ENCODE data around the gene SFR1.

Gene SFR1

DNA sequence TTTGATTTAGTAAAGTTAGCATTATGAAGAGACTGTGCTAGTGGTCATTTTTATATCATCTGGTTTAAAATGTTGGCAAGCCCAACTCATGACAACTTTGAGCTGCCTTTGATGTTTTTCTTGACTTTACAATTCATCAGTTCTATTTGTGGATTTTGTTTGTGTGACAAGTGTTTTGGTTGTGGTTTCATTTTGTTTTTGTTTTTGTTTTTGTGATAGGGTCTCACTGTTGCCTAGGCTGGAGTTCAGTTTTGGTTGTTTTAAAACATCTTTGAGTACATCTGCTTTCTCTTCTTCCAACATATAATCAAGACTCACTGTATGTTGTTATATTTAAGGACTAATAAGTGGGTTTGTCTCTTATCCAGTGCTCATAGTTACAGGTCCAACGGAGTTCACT is 17.6 kb upstream of the SFR1 start:
- no peak for DNase-seq (ENCODE audit: extremely low read depth, low read depth)
- TF ChIP-seq, protein P1, sequence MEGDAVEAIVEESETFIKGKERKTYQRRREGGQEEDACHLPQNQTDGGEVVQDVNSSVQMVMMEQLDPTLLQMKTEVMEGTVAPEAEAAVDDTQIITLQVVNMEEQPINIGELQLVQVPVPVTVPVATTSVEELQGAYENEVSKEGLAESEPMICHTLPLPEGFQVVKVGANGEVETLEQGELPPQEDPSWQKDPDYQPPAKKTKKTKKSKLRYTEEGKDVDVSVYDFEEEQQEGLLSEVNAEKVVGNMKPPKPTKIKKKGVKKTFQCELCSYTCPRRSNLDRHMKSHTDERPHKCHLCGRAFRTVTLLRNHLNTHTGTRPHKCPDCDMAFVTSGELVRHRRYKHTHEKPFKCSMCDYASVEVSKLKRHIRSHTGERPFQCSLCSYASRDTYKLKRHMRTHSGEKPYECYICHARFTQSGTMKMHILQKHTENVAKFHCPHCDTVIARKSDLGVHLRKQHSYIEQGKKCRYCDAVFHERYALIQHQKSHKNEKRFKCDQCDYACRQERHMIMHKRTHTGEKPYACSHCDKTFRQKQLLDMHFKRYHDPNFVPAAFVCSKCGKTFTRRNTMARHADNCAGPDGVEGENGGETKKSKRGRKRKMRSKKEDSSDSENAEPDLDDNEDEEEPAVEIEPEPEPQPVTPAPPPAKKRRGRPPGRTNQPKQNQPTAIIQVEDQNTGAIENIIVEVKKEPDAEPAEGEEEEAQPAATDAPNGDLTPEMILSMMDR (IDR thresholded peaks at IDR 0.05; ENCODE audit: low read depth, low read length), result no peak

DNA sequence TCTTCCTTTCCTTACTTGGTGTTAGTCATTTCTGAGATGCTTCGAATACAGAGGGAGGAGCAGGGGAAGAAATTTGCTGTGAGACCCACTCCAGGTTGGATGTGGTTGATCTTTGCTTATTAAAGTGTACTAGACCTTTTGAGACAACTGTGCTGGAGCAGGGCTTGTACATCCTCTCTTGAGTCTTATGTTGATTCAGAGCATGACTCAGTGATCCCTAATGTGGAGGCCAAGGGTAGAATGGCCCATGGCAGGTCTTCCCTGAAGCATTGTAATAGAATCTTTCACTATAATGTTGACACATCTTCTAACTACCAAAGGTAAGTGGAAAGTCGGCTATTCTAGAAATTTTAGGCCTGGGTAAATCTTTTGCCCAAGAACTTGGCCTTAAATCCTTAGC is 17.0 kb upstream of the SFR1 start:
- DNase-seq (ENCODE audit: extremely low read depth, low read depth), result no peak

DNA sequence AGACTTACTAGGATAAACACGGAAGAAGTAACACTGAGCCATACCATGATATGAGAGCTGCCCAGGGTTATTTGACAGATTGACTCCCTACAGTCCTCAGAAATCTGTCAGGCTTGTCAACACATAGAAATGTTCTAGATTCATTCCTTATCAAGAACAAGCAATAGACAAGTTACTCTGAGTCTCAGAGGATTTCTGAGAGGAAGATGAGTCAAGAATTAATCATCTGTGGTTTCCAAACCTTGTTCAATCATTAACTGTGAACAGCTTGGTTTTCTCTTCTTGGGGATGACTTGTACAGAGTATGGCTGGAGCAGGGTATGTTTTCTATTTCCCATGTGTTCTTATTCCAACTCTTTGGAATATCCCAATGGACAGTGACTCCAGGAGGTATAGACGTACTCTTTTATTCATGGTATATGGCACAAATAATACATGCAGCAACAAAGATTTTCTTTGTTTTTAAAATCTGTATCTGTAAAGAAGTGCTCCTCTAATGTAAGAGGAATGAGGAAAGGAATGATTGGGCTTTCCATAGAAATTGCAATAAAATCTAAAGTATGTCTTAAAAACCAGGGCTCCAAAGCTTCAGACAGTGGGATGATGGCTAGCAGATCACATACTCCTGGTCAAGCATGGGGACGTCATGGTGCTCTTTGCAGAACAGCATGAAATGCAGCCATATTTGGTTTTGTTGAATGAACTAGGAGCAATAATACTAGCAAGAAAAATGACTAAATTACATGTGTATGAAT is 11.9 kb upstream of the SFR1 start:
- DNase-seq (ENCODE audit: extremely low read depth, low read depth), result no peak
- TF ChIP-seq, protein P1 (IDR thresholded peaks at IDR 0.05; ENCODE audit: low read depth, low read length), result no peak

More for the DNA sequence above, 17.0 kb upstream of the SFR1 start:
- TF ChIP-seq, protein P1 (IDR thresholded peaks at IDR 0.05; ENCODE audit: low read depth, low read length), result no peak

DNA sequence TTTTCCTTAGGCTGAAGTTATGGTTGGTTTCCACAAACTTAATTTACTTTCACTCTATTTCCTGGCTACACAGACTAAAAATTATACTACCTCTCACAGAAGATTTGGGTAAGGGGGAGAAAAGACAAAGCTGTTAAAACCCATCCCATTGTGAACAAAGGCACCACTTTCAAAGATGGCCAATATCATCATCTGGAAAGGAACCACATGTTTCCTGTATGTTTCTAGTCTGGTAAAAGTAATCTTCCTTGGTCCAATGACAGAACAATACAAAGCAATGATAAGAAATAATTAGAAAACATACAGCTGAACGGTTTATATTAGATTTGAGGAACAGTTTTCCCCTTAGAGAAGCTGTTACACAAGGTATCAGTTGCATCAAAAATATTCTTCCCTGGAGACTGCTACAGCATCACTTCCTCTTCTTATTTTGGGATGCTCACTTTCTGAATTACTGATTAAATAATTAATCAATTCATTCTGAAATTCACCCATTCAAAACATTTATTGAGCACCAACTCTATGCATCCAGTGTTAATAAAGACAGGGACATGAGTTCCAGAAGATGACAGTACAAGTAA is 8.5 kb upstream of the SFR1 start:
- TF ChIP-seq, protein P1 (IDR thresholded peaks at IDR 0.05; ENCODE audit: low read depth, low read length), result no peak
- no peak for DNase-seq (ENCODE audit: extremely low read depth, low read depth)

DNA sequence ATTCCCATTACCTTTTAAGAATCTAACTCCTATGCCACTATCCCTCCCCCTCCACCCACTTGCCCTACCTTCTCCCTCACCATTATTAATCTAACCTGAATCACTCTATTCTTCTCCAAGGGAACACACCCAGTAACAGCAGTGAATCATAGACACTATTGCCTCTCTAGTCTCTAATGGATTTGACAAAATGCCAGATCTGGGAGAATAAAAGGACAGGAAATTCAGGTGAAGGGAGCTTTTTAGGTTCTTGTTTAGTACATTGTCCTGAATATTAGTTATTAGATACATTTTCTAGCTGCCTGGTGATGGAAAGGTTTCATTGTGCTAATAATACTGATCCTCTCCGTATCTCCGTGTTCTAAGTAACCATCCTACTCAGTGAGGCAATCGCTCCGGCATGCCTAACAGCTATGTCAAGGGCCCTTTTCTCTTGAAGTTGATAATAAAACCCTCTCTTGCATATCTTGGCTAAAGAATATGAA is 4.1 kb upstream of the SFR1 start:
- no peak for DNase-seq (ENCODE audit: extremely low read depth, low read depth)
- TF ChIP-seq, protein P1 (IDR thresholded peaks at IDR 0.05; ENCODE audit: low read depth, low read length), result no peak

DNA sequence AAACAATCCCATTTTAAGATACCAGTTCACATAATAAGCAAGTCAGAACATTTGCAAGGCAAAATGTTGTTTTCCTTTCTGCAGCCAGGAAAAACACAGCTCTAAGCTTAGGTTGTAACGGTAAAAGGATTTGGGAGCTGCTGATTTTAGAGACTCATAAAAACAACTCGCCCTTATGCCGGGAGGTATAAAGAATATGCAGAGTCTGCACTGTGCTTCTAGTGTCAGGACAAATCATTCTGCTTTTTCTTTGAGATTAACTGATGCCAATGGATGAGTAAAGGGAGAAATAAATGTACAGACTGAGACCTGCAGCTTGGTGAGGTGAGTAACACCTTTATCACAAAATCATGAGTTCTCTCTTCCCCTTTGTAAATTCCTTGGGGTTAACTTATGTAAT is 2.0 kb upstream of the SFR1 start:
- DNase-seq (ENCODE audit: extremely low read depth, low read depth), result no peak
- TF ChIP-seq, protein P1 (IDR thresholded peaks at IDR 0.05; ENCODE audit: low read depth, low read length), result no peak

DNA sequence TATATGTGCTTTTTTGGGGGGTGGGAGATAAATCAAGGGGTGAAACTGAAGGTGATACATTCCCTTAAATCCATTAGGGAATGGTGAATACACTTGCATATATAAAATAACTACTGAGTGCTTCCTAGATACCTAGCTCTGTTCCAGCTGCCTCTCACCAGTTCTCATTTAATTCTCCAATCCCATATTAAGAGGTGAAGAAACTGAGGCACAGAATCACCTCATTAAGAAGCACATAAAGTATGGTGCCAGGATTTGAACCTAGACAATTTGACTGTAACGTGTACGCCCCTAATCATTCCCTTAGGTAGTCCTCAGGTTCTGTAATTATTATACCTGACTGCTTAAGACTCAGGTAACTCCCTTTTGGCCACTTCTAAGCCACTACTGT is 1.5 kb upstream of the SFR1 start:
- TF ChIP-seq, protein P1 (IDR thresholded peaks at IDR 0.05; ENCODE audit: low read depth, low read length), result no peak
- DNase-seq (ENCODE audit: extremely low read depth, low read depth), result no peak

Measured in AG09319 (cell line).